HS-27A (cell line): ENCODE results near the gene MGAT5B.
"Not testable (repeated sequence)": the region's sequence is repeated elsewhere in the genome, so short reads cannot be mapped to it uniquely, and the experiment has no call there.

Experiments
- DNase-seq: peaks from one replicate; pipeline ENCODE4 v3.0.0-alpha.2; 2012; ENCODE audit warnings: low read depth, missing footprints

MGAT5B gene

DNA sequence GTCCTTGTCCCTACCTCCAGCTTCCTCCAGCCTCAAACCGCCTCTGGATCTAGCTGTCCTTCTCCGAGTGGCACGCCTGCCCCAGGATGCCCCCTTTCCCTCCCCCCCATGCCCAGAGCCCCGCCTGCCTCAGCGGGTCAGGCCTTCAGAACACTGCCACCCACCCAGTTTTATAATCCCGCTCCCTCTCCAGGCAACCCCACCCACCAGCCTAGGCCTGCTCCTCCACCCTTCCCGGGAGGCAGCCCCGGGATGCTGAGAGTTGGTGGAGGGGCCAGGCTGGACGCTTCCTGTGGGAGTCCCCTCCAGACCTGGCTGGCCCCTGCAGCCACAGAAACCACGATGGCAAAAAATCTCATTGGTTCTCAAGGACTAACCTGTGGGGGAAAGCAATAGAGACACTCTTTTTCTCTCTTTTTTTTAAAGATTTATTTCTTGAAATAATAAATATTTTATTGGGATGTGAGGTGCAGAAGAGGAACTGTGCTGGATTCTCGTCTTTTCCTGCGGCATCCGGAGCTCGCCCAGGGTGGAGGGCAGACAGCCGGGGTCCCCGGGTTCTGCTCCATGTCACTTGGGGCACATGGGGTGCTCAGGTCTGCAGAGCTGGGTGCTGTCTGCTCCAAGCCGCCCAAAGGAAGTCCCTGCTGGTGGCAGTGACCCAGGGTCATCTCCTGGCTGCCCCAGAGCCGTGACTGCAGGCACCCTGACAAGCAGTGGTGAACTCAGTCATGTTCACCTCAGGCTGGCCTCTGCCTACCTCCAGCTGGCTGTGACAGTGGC is 81.9 kb downstream of the MGAT5B start:
- no peak for DNase-seq

DNA sequence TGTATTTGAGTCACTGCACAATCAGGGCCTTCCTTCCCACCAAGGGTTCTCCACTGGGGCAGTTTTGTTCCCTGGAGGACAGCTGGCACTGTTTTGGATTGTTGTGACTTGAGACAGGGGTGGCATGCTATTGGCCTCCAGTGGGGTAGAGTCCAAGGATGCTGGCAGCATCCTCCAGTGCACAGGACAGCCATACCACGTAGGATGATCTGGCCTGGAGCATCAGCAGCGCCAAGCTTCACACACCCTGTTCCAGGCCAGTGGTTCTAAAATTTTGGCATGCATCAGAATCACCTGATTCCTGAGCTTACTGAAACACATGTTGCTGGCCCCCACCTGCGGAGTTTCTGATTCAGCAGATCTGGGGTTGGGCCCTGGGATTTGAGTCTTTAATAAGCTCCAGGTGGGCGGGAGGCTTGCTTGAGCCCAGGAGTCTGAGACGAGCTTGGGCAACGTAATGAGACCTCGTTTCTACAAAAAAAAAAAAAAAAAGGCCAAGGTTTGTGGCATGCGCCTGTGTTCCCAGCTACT is 83.2 kb downstream of the MGAT5B start:
- DNase-seq: no peak

DNA sequence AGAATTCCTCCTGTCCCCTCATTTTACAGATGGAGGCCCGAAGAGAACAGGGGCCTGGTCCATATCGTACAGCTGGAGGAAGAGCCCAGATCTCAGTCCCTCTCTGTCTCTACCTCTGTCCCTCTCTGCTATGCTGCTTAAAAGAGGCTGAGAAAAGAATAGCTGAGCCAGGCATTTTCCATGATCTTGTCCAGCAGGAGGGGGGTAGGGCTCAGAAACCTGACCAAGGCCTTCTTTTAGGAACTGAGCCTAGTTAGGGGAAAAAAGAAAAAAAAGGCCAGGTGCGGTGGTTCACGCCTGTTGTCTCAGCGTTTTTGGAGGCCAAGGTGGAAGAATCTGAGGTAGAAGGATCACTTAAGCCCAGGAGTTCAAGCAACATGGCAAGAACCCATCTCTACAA is 84.2 kb downstream of the MGAT5B start:
- DNase-seq: no peak

DNA sequence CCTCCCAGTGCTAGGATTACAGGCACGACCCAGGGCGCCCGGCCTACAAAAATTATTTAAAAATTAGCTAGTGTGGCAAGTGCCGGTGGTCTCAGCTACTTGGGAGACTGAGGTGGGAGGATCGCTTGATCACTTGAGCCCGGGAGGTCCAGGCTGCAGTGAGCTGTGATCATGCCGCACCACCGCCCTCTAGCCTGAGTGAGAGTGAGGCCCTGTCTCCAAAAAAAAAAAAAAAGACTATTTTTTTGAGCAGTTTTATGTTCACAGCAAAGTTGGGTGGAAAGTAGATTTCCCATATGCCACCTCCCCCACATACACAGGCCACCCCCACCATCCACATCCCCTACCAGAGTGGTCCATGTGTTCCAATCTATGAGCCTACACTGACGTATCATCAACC is 84.9 kb downstream of the MGAT5B start:
- no peak for DNase-seq

DNA sequence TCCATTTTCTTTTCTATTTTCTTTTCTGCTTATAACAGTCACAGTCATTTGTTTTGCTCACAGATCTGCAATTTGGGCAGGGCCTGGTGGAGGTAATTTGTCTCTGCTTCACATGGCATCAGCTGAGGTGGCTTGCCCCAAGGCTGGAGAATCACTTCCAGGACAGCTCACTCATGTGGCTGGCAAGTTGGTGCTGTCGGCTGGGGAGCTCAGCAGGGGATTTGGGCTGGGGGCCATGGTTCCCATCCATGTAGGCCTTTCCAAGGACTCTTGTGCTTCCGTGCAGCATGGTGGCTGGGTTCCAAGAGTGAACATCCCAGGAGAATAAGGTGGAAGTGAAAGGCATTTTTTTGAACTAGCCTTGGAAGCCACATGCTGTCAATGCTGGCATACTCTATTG is 85.7 kb downstream of the MGAT5B start:
- no peak for DNase-seq

DNA sequence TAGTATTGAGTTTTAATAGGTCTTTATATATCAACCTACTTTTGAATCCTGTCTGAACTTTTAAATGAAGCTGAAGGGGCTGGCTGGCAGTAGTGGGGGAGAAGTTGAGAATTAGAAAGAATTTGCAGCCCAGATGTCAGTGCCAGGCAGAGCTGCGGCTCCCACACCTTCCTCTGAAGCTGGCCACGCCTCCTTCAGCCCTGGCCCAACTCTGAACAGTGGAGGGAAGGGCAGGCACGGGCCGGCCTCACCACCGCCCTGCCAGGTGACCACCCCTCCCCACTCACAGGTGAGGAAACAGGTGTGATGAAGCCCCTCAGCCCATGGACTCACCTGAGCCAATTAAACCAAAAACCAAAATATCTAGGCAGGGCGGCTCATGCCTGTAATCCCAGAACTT is 87.0 kb downstream of the MGAT5B start:
- no peak for DNase-seq

GRCh38 chr17:76956846-76957540 is 88.8 kb downstream of the MGAT5B start:
- DNase-seq: no peak

- DNase-seq: no peak
Observed at GRCh38 chr17:76957678-76958464, 89.7 kb downstream of the MGAT5B start.

- DNase-seq: no peak
Observed at GRCh38 chr17:76958974-76959373, 90.8 kb downstream of the MGAT5B start.

GRCh38 chr17:76961869-76962268 is 93.7 kb downstream of the MGAT5B start:
- DNase-seq: no peak

DNA sequence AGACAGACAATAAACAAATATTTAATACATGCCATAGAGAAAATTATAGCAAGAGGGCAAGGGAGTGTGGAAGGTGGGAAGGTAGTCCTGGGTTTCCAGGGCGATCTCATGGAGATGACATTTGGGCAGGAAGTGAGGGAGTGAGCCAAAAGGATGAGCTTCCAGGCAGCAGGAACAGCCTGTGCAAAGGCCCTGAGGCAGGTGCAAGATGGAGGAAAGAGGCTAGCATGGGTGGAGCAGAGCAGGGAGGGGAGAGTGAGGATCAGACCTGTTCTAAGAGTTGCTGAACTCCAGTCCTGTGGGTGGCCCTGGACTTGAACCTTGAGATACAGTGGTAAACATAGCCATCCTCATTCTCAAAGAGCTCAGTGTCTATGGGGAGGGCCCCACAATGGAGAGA is 94.7 kb downstream of the MGAT5B start:
- DNase-seq: no peak

DNA sequence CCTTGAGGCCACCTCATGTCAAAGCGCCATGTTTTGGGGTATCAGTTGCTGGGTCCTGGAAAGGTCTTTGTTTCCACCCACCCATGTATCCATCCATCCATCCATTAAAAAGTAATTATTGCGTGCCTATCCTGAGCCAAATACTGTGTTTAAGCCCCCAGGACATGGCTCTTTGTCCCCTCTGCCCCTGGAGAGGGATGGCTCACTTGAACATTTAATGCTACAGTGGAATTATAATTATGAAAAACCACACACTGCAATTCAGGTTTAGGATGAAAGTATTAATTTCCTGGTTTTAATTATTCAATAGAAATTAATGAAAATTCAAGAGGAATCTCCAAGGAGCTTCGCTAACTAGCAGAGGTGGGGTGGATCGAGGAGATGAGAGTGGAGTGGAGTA is 97.8 kb downstream of the MGAT5B start:
- DNase-seq: no peak

DNA sequence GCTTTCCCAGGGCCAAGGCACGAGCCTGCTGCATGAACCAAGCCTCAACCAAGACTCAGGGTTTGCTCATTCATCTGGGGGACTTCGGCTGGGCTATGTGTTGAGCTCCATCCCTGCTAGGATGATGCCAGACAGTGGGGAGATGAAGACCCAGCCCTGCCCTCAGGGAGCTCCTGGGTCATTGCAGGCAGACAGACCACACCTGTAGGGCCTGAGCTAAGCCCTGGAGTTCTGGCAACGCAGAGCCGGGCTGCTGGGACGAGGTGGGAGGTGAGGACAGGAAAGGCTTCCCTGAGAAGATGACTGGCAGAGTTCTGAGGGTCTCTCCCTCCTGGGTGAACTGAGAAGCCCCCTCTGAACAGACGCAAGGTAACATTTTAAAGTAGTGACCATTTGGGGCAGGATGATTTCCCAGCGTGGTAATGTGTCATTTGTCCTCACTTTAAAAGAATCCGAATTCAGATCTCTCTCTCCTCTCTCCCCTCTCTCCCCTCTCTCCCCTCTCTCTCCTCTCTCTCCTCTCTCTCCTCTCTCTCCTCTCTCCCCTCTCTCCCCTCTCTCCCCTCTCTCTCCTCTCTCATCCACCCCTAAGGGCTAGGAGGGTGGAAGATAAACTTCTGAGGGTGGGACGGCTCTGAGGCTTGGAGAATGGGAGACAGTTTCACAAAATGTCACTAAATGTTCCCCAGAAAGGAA is 98.4 kb downstream of the MGAT5B start:
- no peak for DNase-seq

DNA sequence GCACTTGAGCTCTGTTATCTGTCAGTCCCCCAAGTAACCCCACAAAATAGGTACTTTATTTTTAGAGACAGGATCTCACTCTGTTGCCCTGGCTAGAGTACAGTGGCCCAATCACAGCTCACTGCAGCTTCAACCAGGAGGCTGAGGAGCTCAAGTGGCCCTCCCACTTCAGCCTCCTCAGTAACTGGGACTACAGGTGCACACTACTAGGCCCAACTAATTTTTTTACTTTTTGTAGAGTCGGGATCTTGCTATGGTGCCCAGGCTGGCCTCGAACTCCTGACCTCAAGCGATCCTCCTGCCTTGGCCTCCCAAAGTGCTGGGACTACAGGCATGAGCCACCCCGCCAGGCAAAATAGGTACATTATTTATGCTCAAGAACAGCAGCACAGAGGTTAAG is 99.6 kb downstream of the MGAT5B start:
- DNase-seq: no peak

GRCh38 chr17:76968707-76969597 is 100.7 kb downstream of the MGAT5B start:
- DNase-seq: no peak

DNA sequence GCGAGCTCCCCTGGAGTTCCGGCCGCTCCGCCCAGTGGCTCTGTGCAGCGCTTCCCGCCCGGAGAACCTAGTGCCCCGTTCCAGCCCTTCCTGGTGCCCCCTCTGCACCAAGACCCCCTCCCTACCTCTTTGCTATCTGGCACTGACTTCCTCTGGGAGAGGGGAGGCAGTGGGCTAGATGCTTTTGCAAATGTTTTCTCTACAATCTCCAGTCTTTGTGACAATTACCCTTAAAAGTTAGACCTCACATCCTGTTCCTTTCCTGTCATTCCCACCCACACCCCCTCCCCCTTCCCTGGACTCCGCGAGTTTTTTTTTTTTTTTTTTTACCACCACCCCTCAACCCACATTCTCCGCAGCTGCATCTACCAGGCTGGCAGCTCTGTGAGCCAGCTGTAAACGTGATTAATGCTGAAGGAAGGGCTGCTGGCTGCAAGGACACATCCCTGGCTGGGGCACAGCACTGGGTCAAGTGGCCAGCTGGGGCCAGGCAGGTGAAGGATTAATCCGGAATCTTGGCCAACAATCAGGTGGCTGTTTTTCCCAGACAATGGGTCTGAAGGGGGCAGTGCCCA is 101.5 kb downstream of the MGAT5B start:
- no peak for DNase-seq

DNA sequence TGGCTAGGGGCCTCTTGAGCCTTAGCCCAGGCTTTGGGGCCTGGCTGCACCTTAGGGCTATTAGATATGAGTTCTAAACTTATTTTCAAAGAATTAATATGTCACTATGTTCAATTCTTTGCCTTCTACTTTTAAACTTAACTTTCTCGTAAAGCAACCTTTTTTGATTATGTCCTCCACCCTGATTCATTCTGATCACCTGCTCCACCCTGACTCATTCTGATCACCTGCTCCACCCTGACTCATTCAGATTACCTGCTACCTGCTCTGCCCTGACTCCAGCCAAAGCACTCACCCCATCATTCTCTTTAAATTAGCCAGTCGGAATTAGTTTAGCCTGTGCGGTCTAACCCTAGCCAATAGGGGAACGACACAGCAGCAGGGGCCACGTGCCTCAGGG is 102.0 kb downstream of the MGAT5B start:
- not testable (repeated sequence) for DNase-seq

GRCh38 chr17:76972046-76972641 is 103.9 kb downstream of the MGAT5B start:
- DNase-seq: no peak

GRCh38 chr17:76973040-76973439 is 104.8 kb downstream of the MGAT5B start:
- DNase-seq: no peak

GRCh38 chr17:76974721-76975120 is 106.5 kb downstream of the MGAT5B start:
- no peak for DNase-seq
